ENCODE results near the gene AKNAD1.

AKNAD1 gene

DNA sequence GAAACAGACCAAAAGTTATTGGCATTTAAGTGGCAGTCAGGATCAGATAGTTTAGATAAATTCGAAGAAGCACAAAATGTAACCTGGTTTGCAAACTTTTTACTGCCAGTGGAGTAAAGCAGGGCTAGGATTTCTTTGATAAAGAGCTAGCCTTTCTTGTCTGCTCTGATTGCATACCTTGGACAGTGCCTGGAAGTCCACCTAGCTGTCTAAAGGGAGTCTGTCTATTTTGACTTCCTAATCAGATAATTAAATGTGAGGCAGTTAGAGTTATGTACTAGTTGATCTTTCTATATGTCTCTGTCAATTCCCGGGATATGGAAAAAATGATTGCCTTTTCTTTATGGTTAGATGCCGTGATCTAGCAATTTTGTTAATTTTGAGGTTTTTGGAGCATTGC, 24.0 kb upstream of the AKNAD1 start:
- TF ChIP-seq ZFP3 (CRISPR knock-in tag; IDR thresholded peaks at IDR 0.05) (peak; percentile 27; the same call in 1 of the 2 replicates), RARB (CRISPR knock-in tag; IDR thresholded peaks at IDR 0.05) (no peak), ISL1 (CRISPR knock-in tag; IDR thresholded peaks at IDR 0.05) (peak; percentile 32; the same call in 1 of the 2 replicates), BACH2 (CRISPR knock-in tag; IDR thresholded peaks at IDR 0.05; ENCODE audit: borderline replicate concordance) (no peak), TOX (CRISPR knock-in tag; IDR thresholded peaks at IDR 0.05; ENCODE audit: borderline replicate concordance) (no peak), ZNF70 (CRISPR knock-in tag; IDR thresholded peaks at IDR 0.05) (no peak)
- TF ChIP-seq, protein P1, sequence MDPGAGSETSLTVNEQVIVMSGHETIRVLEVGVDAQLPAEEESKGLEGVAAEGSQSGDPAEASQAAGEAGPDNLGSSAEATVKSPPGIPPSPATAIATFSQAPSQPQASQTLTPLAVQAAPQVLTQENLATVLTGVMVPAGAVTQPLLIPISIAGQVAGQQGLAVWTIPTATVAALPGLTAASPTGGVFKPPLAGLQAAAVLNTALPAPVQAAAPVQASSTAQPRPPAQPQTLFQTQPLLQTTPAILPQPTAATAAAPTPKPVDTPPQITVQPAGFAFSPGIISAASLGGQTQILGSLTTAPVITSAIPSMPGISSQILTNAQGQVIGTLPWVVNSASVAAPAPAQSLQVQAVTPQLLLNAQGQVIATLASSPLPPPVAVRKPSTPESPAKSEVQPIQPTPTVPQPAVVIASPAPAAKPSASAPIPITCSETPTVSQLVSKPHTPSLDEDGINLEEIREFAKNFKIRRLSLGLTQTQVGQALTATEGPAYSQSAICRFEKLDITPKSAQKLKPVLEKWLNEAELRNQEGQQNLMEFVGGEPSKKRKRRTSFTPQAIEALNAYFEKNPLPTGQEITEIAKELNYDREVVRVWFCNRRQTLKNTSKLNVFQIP (CRISPR knock-in tag; IDR thresholded peaks at IDR 0.05; ENCODE audit: borderline replicate concordance, low read depth): no peak
- TF ChIP-seq, protein P2, sequence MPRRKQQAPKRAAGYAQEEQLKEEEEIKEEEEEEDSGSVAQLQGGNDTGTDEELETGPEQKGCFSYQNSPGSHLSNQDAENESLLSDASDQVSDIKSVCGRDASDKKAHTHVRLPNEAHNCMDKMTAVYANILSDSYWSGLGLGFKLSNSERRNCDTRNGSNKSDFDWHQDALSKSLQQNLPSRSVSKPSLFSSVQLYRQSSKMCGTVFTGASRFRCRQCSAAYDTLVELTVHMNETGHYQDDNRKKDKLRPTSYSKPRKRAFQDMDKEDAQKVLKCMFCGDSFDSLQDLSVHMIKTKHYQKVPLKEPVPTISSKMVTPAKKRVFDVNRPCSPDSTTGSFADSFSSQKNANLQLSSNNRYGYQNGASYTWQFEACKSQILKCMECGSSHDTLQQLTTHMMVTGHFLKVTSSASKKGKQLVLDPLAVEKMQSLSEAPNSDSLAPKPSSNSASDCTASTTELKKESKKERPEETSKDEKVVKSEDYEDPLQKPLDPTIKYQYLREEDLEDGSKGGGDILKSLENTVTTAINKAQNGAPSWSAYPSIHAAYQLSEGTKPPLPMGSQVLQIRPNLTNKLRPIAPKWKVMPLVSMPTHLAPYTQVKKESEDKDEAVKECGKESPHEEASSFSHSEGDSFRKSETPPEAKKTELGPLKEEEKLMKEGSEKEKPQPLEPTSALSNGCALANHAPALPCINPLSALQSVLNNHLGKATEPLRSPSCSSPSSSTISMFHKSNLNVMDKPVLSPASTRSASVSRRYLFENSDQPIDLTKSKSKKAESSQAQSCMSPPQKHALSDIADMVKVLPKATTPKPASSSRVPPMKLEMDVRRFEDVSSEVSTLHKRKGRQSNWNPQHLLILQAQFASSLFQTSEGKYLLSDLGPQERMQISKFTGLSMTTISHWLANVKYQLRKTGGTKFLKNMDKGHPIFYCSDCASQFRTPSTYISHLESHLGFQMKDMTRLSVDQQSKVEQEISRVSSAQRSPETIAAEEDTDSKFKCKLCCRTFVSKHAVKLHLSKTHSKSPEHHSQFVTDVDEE (CRISPR knock-in tag; IDR thresholded peaks at IDR 0.05): peak; percentile 51; the same call in 1 of the 2 replicates
- ATAC-seq: no peak; the same call in 2 of the 3 replicates

DNA sequence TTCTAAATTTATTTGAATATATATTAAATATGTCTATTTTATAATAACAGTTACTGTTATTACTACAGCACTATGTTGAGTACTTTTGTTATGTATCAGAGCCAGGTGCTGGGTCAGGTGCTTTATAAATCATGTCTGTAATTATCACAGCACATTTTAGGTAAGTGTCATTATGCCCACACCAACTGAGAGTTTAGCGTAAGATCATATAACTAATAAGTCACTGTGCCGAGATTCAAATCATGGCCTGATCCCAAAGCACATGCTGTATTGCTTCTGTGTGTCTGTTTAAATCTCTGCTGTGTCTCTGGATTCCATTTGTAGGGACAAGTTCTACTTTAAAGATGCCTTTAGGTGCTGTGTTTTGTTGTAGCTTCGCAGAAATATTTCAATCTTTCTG, 21.8 kb upstream of the AKNAD1 start:
- no peak for TF ChIP-seq CSDC2 (CRISPR knock-in tag; IDR thresholded peaks at IDR 0.05)
- TF ChIP-seq, protein P1 (CRISPR knock-in tag; IDR thresholded peaks at IDR 0.05; ENCODE audit: borderline replicate concordance, low read depth): no peak
- TF ChIP-seq ESRRG (CRISPR knock-in tag; IDR thresholded peaks at IDR 0.05): no peak
- no peak for TF ChIP-seq ARNTL (CRISPR knock-in tag; IDR thresholded peaks at IDR 0.05; ENCODE audit: borderline replicate concordance, low read depth)
- TF ChIP-seq SNAI2 (CRISPR knock-in tag; IDR thresholded peaks at IDR 0.05): no peak
- no peak for TF ChIP-seq ISL1 (CRISPR knock-in tag; IDR thresholded peaks at IDR 0.05)
- TF ChIP-seq ZC3H10 (CRISPR knock-in tag; IDR thresholded peaks at IDR 0.05): no peak
- no peak for TF ChIP-seq TOX (CRISPR knock-in tag; IDR thresholded peaks at IDR 0.05; ENCODE audit: borderline replicate concordance)

DNA sequence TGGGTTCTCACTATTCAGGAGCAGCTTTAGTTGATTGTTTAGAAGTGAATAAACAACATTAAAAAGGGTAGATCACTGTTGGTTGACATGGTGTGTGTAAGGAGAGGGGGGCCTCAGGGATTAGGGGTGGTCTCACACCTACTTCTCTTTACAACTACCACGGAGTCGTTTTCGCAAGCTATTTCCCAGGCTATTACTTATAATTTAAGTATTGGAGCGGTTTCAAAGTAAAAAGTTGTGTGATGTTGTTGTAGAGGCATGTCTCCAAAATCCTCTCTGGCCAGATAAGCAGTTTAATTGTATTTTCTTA, 21.2 kb upstream of the AKNAD1 start:
- TF ChIP-seq SNAI2 (CRISPR knock-in tag; IDR thresholded peaks at IDR 0.05): no peak
- no peak for TF ChIP-seq CSDC2 (CRISPR knock-in tag; IDR thresholded peaks at IDR 0.05)
- TF ChIP-seq, protein P3, sequence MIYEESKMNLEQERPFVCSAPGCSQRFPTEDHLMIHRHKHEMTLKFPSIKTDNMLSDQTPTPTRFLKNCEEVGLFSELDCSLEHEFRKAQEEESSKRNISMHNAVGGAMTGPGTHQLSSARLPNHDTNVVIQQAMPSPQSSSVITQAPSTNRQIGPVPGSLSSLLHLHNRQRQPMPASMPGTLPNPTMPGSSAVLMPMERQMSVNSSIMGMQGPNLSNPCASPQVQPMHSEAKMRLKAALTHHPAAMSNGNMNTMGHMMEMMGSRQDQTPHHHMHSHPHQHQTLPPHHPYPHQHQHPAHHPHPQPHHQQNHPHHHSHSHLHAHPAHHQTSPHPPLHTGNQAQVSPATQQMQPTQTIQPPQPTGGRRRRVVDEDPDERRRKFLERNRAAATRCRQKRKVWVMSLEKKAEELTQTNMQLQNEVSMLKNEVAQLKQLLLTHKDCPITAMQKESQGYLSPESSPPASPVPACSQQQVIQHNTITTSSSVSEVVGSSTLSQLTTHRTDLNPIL (CRISPR knock-in tag; IDR thresholded peaks at IDR 0.05; ENCODE audit: low read depth): no peak
- TF ChIP-seq, protein P4, sequence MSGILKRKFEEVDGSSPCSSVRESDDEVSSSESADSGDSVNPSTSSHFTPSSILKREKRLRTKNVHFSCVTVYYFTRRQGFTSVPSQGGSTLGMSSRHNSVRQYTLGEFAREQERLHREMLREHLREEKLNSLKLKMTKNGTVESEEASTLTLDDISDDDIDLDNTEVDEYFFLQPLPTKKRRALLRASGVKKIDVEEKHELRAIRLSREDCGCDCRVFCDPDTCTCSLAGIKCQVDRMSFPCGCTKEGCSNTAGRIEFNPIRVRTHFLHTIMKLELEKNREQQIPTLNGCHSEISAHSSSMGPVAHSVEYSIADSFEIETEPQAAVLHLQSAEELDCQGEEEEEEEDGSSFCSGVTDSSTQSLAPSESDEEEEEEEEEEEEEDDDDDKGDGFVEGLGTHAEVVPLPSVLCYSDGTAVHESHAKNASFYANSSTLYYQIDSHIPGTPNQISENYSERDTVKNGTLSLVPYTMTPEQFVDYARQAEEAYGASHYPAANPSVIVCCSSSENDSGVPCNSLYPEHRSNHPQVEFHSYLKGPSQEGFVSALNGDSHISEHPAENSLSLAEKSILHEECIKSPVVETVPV (CRISPR knock-in tag; IDR thresholded peaks at IDR 0.05): no peak
- no peak for ATAC-seq

More for the DNA sequence above, 21.8 kb upstream of the AKNAD1 start:
- no peak for ATAC-seq

DNA sequence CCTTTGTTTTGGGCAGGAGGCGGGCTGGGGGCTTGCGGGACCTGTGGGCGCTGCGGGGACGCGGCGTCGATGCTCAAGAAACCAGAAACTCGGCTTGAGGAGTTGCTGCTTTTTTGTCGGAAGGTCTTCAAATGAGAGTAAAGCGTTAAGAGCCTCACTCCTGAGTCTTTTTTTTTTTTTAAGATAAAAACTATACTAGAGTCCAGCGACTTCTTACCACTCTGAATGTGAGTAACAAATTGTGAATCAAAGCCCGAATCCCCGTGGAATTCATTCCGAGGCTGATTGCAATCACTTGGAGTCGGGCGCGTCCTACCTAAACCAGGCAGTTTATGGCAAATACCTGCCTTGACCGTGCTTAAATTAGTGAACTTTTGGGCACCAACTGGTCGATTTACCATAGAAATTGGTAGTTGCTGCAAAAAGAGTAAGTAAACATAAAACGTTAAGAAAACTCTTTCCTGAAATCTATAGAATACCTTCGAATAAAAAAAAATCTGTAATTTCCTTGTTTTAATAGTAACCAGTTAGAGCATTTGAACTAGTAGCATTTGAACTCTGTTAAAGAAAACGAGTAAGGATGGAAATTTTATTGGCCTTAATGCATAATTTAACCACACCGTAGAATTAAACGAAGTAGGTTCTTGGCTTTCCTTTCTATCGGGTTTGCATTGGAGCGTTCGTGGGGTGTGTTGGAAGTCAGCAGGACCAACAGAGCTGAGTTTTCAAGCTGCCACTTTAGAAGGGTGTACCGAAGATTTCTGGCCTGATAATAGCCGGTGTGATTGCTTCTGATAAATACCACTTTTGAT, 20.7 kb upstream of the AKNAD1 start:
- peak; percentile 54 for ATAC-seq
- TF ChIP-seq ZNF565 (CRISPR knock-in tag; conservative IDR thresholded peaks at IDR 0.05; ENCODE audit: low read depth) (no peak), OSR1 (CRISPR knock-in tag; IDR thresholded peaks at IDR 0.05) (no peak), TCF4 (CRISPR knock-in tag; IDR thresholded peaks at IDR 0.05; ENCODE audit: borderline replicate concordance) (no peak), PPARA (CRISPR knock-in tag; IDR thresholded peaks at IDR 0.05; ENCODE audit: borderline replicate concordance) (no peak)
- TF ChIP-seq, protein P1 (CRISPR knock-in tag; IDR thresholded peaks at IDR 0.05; ENCODE audit: borderline replicate concordance, low read depth): no peak
